Endodermal cell (in vitro differentiated cells): ENCODE measurements around the gene ZDHHC17. TPM values are rescaled to one million over a fixed set of nuclear protein-coding genes. Genes with fewer than 3 reads are reported as not detected.

ENCODE experiments used
- DNase-seq: peaks from one replicate; pipeline ENCODE4 v3.0.0-alpha.2; 2017
- H3K27ac ChIP-seq: 2 replicates; pipeline ENCODE4 v1.5.1; 2013; ENCODE audit warnings: mild to moderate bottlenecking, low read depth, low read length, moderate library complexity
- H3K27me3 ChIP-seq: 2 replicates; pipeline ENCODE4 v1.6.1; 2013; ENCODE audit warnings: mild to moderate bottlenecking, low read length, moderate library complexity; ENCODE audit not compliant: insufficient read depth, control insufficient read depth, poor library complexity, severe bottlenecking
- H3K36me3 ChIP-seq: 2 replicates; pipeline ENCODE4 v1.7.0; 2013; ENCODE audit warnings: mild to moderate bottlenecking, low read length, moderate library complexity; ENCODE audit not compliant: control insufficient read depth, insufficient read depth
- H3K4me1 ChIP-seq: one replicate; pipeline ENCODE4 v1.7.0; 2013; ENCODE audit warnings: low read length; ENCODE audit not compliant: control insufficient read depth, insufficient read depth
- H3K4me3 ChIP-seq: 2 replicates; pipeline ENCODE4 v1.5.1; 2013; ENCODE audit warnings: mild to moderate bottlenecking, low read length, moderate library complexity
- H3K9ac ChIP-seq: 2 replicates; pipeline ENCODE4 v1.6.1; 2013; ENCODE audit warnings: mild to moderate bottlenecking, low read length, moderate library complexity; ENCODE audit not compliant: poor library complexity, severe bottlenecking; ENCODE audit errors: extremely low read depth
- H3K9me3 ChIP-seq: 2 replicates; pipeline ENCODE4 v1.6.1; 2013; ENCODE audit warnings: mild to moderate bottlenecking, low read length, moderate library complexity; ENCODE audit not compliant: control insufficient read depth
- H3K27ac Mint-ChIP-seq: 2 replicates; pipeline ENCODE4 v1.8.0; 2020; ENCODE audit warnings: mixed read lengths
- H3K27me3 Mint-ChIP-seq: 2 replicates; pipeline ENCODE4 v1.8.0; 2021; ENCODE audit warnings: mild to moderate bottlenecking, mixed read lengths; ENCODE audit not compliant: insufficient read depth
- H3K36me3 Mint-ChIP-seq: 2 replicates; pipeline ENCODE4 v1.8.0; 2020; ENCODE audit warnings: low read depth, mixed read lengths
- H3K4me1 Mint-ChIP-seq: 2 replicates; pipeline ENCODE4 v1.8.0; 2020; ENCODE audit warnings: mixed read lengths
- H3K4me3 Mint-ChIP-seq: 2 replicates; pipeline ENCODE4 v1.8.0; 2020; ENCODE audit warnings: mild to moderate bottlenecking, moderate library complexity, mixed read lengths
- H3K9me3 Mint-ChIP-seq: 2 replicates; pipeline ENCODE4 v1.8.0; 2020; ENCODE audit warnings: mild to moderate bottlenecking, mixed read lengths
- CTCF ChIP-seq: fragments of 200-600 bp; sonication (generic); conservative IDR thresholded peaks from 2 replicates; pipeline ENCODE4 v1.5.0; 2021; ENCODE audit warnings: antibody characterized with exemption, mild to moderate bottlenecking
- WGBS, 2 experiments: methylation state at CpG; one replicate each; pipeline versions ENCODE4 v1.1.5 to v1.1.7; 2013; ENCODE audit warnings: missing lambda C conversion rate in 2 of 2, mixed read lengths in 1 of 2; ENCODE audit not compliant: insufficient coverage in 1 of 2, insufficient read length in 1 of 2; 5-methylcytosine and 5-hydroxymethylcytosine counted together
- total RNA-seq, 2 donors: library from RNA; stranded (reverse); fragmentation: NEBNext Ultra II Directional in 1 of 2; extraction: Animal tissue kit (Norgen Biotek cat#: 25700) in 1 of 2; gene quantifications; 2 replicates in 1 of 2; 3 replicates in 1 of 2; pipeline ENCODE4 v1.2.1, GENCODE V29; 2021

The ZDHHC17 gene
- total RNA-seq, 2 donors from 2014 or later = 37.9 to 40.0 TPM

DNA sequence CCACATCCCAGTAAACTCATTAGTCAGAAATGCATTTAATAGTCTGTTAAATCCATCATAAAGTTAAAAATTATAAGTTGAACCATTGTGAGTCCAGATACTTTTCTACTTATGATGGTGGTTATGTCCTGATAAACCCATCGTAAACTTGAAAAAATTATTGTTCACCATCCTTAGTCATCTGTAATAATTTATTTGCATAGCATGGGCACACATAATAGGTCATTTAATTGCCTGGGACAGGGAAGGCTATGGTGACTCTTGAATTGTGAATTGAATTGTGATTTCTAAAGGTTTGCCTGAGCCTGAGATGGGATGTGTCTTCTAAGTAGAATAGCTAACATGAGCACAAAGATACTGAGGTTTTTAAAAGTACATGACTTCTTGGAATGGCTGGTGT lies 21.5 kb downstream of the ZDHHC17 start:
- no peak for DNase-seq
- WGBS, 2 experiments = 80% methylated on average over 1 of the region's 1 CpG; no CpG with 5 or more reads in 1 of the 2 experiments
- Histone ChIP-seq H3K4me1 (peaks cover 14% of the 10 kb centered on the region), H3K4me3 (no peak overlapping the region), H3K27me3 (no peaks in the 10 kb centered on the region), H3K9me3 (peaks cover 13% of the 10 kb centered on the region), H3K27ac (no peak overlapping the region), H3K9ac (no peak overlapping the region), H3K36me3 (peaks cover 6% of the 10 kb centered on the region)
- TF ChIP-seq CTCF = no peak
- Mint-ChIP-seq H3K9me3 (no peaks in the 10 kb centered on the region), H3K36me3 (peaks cover 7% of the 10 kb centered on the region), H3K4me1 (peaks cover 22% of the 10 kb centered on the region), H3K4me3 (no peak overlapping the region), H3K27ac (no peak overlapping the region), H3K27me3 (peaks cover 17% of the 10 kb centered on the region)

DNA sequence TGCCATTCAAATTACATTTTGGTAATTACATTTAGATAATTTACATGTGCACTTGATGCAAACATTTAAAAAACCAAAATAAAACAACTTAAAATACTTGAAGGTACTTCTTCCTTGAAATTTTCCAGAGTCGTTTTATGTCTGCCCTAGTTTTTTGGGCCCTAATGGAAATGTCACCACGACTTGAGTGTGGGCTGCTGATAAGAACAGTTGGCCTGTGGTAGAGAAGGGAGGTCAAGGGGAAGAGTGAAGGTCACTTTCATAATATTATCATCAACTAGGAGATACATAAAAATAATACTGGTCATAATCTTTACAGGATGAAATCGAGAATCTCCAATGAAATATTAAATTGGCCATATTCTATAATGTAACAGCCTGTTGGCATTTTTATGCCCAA lies 23.1 kb downstream of the ZDHHC17 start:
- no peak overlapping the region for H3K4me3 Mint-ChIP-seq
- Histone ChIP-seq H3K36me3 (peaks cover 6% of the 10 kb centered on the region), H3K27me3 (no peaks in the 10 kb centered on the region), H3K9me3 (peaks cover 13% of the 10 kb centered on the region), H3K27ac (no peak overlapping the region), H3K4me1 (peaks cover 14% of the 10 kb centered on the region), H3K4me3 (no peak overlapping the region), H3K9ac (no peak overlapping the region)
- no peak overlapping the region for H3K27ac Mint-ChIP-seq
- DNase-seq = no peak
- peaks cover 7% of the 10 kb centered on the region for H3K36me3 Mint-ChIP-seq
- H3K9me3 Mint-ChIP-seq = no peaks in the 10 kb centered on the region
- TF ChIP-seq CTCF = no peak
- 94 to 100% methylated on average over 1 to 3 of the region's 3 CpGs for WGBS, 2 experiments
- H3K27me3 Mint-ChIP-seq = peaks cover 17% of the 10 kb centered on the region
- H3K4me1 Mint-ChIP-seq = peaks cover 15% of the 10 kb centered on the region

DNA sequence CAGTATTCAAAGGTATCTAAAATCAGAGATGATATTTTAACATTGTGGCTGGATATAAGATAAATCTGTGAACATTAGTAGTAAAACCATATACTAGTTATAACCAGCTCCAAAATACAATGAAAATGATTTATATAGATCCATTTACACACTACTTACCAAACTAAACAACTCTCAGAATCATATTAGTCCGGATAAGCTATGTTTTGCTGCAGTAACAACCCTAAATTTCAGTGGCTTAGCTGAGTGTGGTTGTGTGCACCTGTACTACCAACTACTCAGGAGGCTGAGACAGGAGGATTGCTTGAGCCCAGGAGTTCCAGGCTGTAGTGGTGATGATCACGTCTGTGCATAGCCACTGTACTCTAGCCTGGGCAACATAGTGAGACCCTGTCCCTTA lies 23.8 kb downstream of the ZDHHC17 start:
- Histone ChIP-seq H3K4me3 (no peak overlapping the region), H3K9ac (no peak overlapping the region), H3K4me1 (peaks cover 9% of the 10 kb centered on the region), H3K36me3 (peaks cover 6% of the 10 kb centered on the region), H3K27me3 (no peaks in the 10 kb centered on the region), H3K27ac (no peak overlapping the region), H3K9me3 (peaks cover 13% of the 10 kb centered on the region)
- no peak for TF ChIP-seq CTCF
- peaks cover 7% of the 10 kb centered on the region for H3K36me3 Mint-ChIP-seq
- DNase-seq = no peak
- peaks cover 10% of the 10 kb centered on the region for H3K4me1 Mint-ChIP-seq
- H3K27me3 Mint-ChIP-seq = peaks cover 17% of the 10 kb centered on the region
- WGBS, 2 experiments = 90 to 100% methylated on average over 2 of the region's 2 CpGs
- H3K9me3 Mint-ChIP-seq = no peaks in the 10 kb centered on the region
- H3K4me3 Mint-ChIP-seq = no peak overlapping the region
- no peak overlapping the region for H3K27ac Mint-ChIP-seq
